HepG2 (cell line): ENCODE results near the gene DENND10. TPM values are rescaled to one million over a fixed set of nuclear protein-coding genes. Genes with fewer than 3 reads are reported as not detected.

ENCODE experiments used
- DPF2 ChIP-seq: sonication (generic); formaldehyde crosslinking; IDR thresholded peaks from 2 replicates; pipeline ENCODE4 v1.4.0; 2020; ENCODE audit warnings: mild to moderate bottlenecking, low read depth, missing genetic modification reagents, borderline replicate concordance
- ESRRA ChIP-seq: sonication (generic); formaldehyde crosslinking; IDR thresholded peaks from 2 replicates; pipeline ENCODE4 v1.5.1; 2020; ENCODE audit warnings: mild to moderate bottlenecking, low read depth, missing genetic modification reagents
- FIP1L1 ChIP-seq: fragments of 200-400 bp; formaldehyde crosslinking; IDR thresholded peaks from 2 replicates; pipeline ENCODE4 v1.6.1; 2018; ENCODE audit warnings: low read depth, mild to moderate bottlenecking, low read length, moderate library complexity, borderline replicate concordance; ENCODE audit not compliant: insufficient read depth
- FLYWCH1 ChIP-seq: sonication (generic); formaldehyde crosslinking; IDR thresholded peaks from 2 replicates; pipeline ENCODE4 v1.8.1; 2023; ENCODE audit warnings: mild to moderate bottlenecking, missing genetic modification reagents
- HDAC6 ChIP-seq: fragments of 200-600 bp; sonication (generic); IDR thresholded peaks from 2 replicates; pipeline ENCODE4 v1.7.0; 2017; ENCODE audit warnings: mild to moderate bottlenecking, antibody characterized with exemption, low read length, low read depth
- KAT8 ChIP-seq: IDR thresholded peaks from 2 replicates; pipeline ENCODE4 v1.6.1; 2016; ENCODE audit warnings: missing genetic modification reagents, missing compliant biosample characterization
- MAZ ChIP-seq, 2 experiments: sonication (generic) in 1 of 2; formaldehyde crosslinking in 1 of 2; IDR thresholded peaks; 2 replicates each; pipeline versions ENCODE4 v1.5.0 to v1.6.1; 2012 to 2020; ENCODE audit warnings: low read depth in 2 of 2, mild to moderate bottlenecking in 2 of 2, borderline replicate concordance in 1 of 2, improper control_type of control experiment in 1 of 2, low read length in 1 of 2, missing genetic modification reagents in 1 of 2, moderate library complexity in 1 of 2
- MBNL3 ChIP-seq: fragments of 250-450 bp; sonication (Bioruptor Pico); conservative IDR thresholded peaks from 2 replicates; pipeline ENCODE4 v1.8.0; 2022; ENCODE audit warnings: mild to moderate bottlenecking, inconsistent platforms
- MTERF4 ChIP-seq: sonication (generic); formaldehyde crosslinking; IDR thresholded peaks from 2 replicates; pipeline ENCODE4 v1.8.0; 2023; ENCODE audit warnings: mild to moderate bottlenecking, missing genetic modification reagents
- MXI1 ChIP-seq: IDR thresholded peaks from 3 replicates; pipeline ENCODE4 v1.6.1; 2012; ENCODE audit warnings: low read depth, low read length, inconsistent platforms, borderline replicate concordance
- NFIB ChIP-seq: sonication (generic); formaldehyde crosslinking; IDR thresholded peaks from 2 replicates; pipeline ENCODE4 v1.9.0; 2021; ENCODE audit warnings: missing genetic modification reagents, mild to moderate bottlenecking, borderline replicate concordance
- NFKBIZ ChIP-seq: IDR thresholded peaks from 2 replicates; pipeline ENCODE4 v1.6.1; 2018; ENCODE audit warnings: missing genetic modification reagents, missing compliant biosample characterization
- RFXAP ChIP-seq: sonication (generic); formaldehyde crosslinking; IDR thresholded peaks from 2 replicates; pipeline ENCODE4 v1.4.0; 2020; ENCODE audit warnings: missing genetic modification reagents, borderline replicate concordance
- SIX4 ChIP-seq: sonication (generic); formaldehyde crosslinking; IDR thresholded peaks from 2 replicates; pipeline ENCODE4 v1.4.0; 2020; ENCODE audit warnings: missing genetic modification reagents
- SSRP1 ChIP-seq: IDR thresholded peaks from 2 replicates; pipeline ENCODE4 v1.6.1; 2016; ENCODE audit warnings: control low read depth
- TMF1 ChIP-seq: sonication (generic); formaldehyde crosslinking; IDR thresholded peaks from 2 replicates; pipeline ENCODE4 v1.8.1; 2022; ENCODE audit warnings: low read depth, missing genetic modification reagents
- WIZ ChIP-seq: sonication (generic); formaldehyde crosslinking; IDR thresholded peaks from 2 replicates; pipeline ENCODE4 v1.5.1; 2020; ENCODE audit warnings: mild to moderate bottlenecking, missing genetic modification reagents
- ZBTB7B ChIP-seq: sonication (generic); formaldehyde crosslinking; IDR thresholded peaks from 2 replicates; pipeline ENCODE4 v1.4.0; 2020; ENCODE audit warnings: missing genetic modification reagents
- ZBTB8A ChIP-seq: sonication (generic); formaldehyde crosslinking; IDR thresholded peaks from 2 replicates; pipeline ENCODE4 v1.4.0; 2020; ENCODE audit warnings: mild to moderate bottlenecking, low read depth, missing genetic modification reagents, borderline replicate concordance
- ZFP36L2 ChIP-seq: sonication (generic); formaldehyde crosslinking; IDR thresholded peaks from 2 replicates; pipeline ENCODE4 v1.4.0; 2020; ENCODE audit warnings: missing genetic modification reagents
- ZNF136 ChIP-seq: sonication (generic); formaldehyde crosslinking; IDR thresholded peaks from 2 replicates; pipeline ENCODE4 v1.8.1; 2022; ENCODE audit warnings: low read depth, mild to moderate bottlenecking, moderate library complexity, missing genetic modification reagents
- ZNF382 ChIP-seq: sonication (generic); formaldehyde crosslinking; IDR thresholded peaks from 2 replicates; pipeline ENCODE4 v1.5.0; 2020; ENCODE audit warnings: missing genetic modification reagents, mild to moderate bottlenecking, borderline replicate concordance
- ZNF547 ChIP-seq: sonication (generic); formaldehyde crosslinking; IDR thresholded peaks from 2 replicates; pipeline ENCODE4 v1.5.1; 2020; ENCODE audit warnings: mild to moderate bottlenecking, missing genetic modification reagents
- ZNF878 ChIP-seq: sonication (generic); formaldehyde crosslinking; IDR thresholded peaks from 2 replicates; pipeline ENCODE4 v1.8.1; 2023; ENCODE audit warnings: mild to moderate bottlenecking, missing genetic modification reagents, moderate library complexity
- polyA plus RNA-seq, 8 experiments: library from polyadenylated mRNA; depleted of rRNA in 3 of 8; stranded (reverse) in 7 of 8; unstranded in 1 of 8; fragments of >200 nt; fragmentation: Illumina TruSeq in 4 of 8; extraction: Trizol in 4 of 8; gene quantifications; 2 replicates each; pipeline versions ENCODE4 v1.2.1 to v1.2.3, GENCODE V29; 2011 to 2016; ENCODE audit warnings: low read depth in 4 of 8, missing spikeins in 1 of 8, mixed read lengths in 1 of 8; ENCODE audit not compliant: insufficient read depth in 1 of 8
- total RNA-seq, 5 experiments: library from RNA; depleted of rRNA; stranded (reverse); fragments of >200 nt; fragmentation: Illumina TruSeq; extraction: Trizol; gene quantifications; 2 replicates each; pipeline ENCODE4 v1.2.3, GENCODE V29; 2016; ENCODE audit warnings: low read depth in 1 of 5
- TF ChIP-seq, protein P1 (sequence below): sonication (generic); formaldehyde crosslinking; IDR thresholded peaks from 2 replicates; pipeline ENCODE4 v1.4.0; 2020; ENCODE audit warnings: mild to moderate bottlenecking, low read depth, missing genetic modification reagents
- TF ChIP-seq, protein P2 (sequence below): sonication (generic); formaldehyde crosslinking; IDR thresholded peaks from 2 replicates; pipeline ENCODE4 v1.5.0; 2020; ENCODE audit warnings: mild to moderate bottlenecking, missing genetic modification reagents, moderate library complexity

DENND10 gene
- total and polyA plus RNA-seq, 2 of the 13 experiments (the other 11 are each of a cell fraction or from before 2014, with no cell fraction given), result 43.7 to 78.8 TPM

DNA sequence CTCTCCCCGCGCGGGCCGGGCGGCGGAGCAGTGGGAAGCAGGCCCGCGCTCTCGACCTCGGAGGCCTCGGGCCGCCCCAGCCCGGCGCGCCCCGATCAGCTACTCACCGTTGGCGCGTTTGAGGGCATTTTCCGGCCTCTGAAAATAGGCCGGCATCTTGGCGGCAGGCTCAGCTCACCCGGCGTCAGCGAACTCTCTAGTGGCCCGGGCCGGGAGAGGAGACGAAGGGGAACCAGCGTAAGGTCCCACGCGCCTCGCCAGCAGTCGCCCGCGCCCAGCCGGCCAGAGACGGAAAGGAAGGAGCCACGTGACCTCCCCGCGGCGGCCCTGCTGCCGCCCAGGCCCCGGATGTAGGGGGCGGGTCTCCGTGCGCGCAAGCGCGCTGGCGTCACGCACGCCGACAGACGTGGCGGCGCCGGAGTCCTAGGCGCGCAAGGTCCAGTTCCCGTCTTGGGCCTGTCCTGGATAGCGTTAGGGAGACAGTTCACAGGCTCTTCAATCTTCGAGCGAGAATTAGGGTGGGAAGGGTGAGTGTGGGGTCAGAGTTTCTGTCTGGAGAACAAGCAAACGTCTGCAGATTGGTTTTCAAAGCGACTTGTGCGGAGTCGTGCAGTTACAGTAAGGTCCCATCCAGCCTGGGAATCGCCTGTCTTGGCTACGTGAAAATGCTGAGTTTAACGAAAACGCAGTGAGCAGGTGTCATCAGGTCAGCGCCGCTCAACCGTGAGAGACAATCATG, 23.2 kb upstream of the DENND10 start, which contains the start of gene EIF3A (continued):
- TF ChIP-seq, protein P1, sequence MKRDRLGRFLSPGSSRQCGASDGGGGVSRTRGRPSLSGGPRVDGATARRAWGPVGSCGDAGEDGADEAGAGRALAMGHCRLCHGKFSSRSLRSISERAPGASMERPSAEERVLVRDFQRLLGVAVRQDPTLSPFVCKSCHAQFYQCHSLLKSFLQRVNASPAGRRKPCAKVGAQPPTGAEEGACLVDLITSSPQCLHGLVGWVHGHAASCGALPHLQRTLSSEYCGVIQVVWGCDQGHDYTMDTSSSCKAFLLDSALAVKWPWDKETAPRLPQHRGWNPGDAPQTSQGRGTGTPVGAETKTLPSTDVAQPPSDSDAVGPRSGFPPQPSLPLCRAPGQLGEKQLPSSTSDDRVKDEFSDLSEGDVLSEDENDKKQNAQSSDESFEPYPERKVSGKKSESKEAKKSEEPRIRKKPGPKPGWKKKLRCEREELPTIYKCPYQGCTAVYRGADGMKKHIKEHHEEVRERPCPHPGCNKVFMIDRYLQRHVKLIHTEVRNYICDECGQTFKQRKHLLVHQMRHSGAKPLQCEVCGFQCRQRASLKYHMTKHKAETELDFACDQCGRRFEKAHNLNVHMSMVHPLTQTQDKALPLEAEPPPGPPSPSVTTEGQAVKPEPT (CRISPR knock-in tag), result no peak
- TF ChIP-seq SIX4 (CRISPR knock-in tag) (peak; percentile 56; the same call in 1 of the 2 replicates), RFXAP (CRISPR knock-in tag) (0 out of 2 replicates have a peak, but pooled peaks have one; percentile 30), ZFP36L2 (CRISPR knock-in tag) (0 out of 2 replicates have a peak, but pooled peaks have one; percentile 53), WIZ (no peak), MBNL3 (no peak), NFKBIZ (CRISPR knock-in tag) (no peak), ZBTB8A (no peak), TMF1 (CRISPR knock-in tag) (peak; percentile 76), ZNF547 (CRISPR knock-in tag) (peak; percentile 94), ZNF382 (CRISPR knock-in tag) (no peak), DPF2 (CRISPR knock-in tag) (no peak), MTERF4 (CRISPR knock-in tag) (no peak), ESRRA (no peak), MXI1 (peak; percentile 85), FLYWCH1 (no peak), HDAC6 (no peak), KAT8 (CRISPR knock-in tag) (peak; percentile 85), NFIB (no peak), MAZ (IDR thresholded peaks at IDR 0.05; ENCODE audit: borderline replicate concordance, low read depth, low read length) (no peak), MAZ (CRISPR knock-in tag; IDR thresholded peaks at IDR 0.05; ENCODE audit: low read depth) (peak; percentile 75), SSRP1 (CRISPR knock-in tag) (no peak; the same call in 1 of the 2 replicates), ZNF136 (CRISPR knock-in tag) (no peak), ZBTB7B (0 out of 2 replicates have a peak, but pooled peaks have one; percentile 11), ZNF878 (CRISPR knock-in tag) (peak; percentile 66; the same call in 1 of the 2 replicates), FIP1L1 (0 out of 2 replicates have a peak, but pooled peaks have one; percentile 47)
- TF ChIP-seq, protein P2, sequence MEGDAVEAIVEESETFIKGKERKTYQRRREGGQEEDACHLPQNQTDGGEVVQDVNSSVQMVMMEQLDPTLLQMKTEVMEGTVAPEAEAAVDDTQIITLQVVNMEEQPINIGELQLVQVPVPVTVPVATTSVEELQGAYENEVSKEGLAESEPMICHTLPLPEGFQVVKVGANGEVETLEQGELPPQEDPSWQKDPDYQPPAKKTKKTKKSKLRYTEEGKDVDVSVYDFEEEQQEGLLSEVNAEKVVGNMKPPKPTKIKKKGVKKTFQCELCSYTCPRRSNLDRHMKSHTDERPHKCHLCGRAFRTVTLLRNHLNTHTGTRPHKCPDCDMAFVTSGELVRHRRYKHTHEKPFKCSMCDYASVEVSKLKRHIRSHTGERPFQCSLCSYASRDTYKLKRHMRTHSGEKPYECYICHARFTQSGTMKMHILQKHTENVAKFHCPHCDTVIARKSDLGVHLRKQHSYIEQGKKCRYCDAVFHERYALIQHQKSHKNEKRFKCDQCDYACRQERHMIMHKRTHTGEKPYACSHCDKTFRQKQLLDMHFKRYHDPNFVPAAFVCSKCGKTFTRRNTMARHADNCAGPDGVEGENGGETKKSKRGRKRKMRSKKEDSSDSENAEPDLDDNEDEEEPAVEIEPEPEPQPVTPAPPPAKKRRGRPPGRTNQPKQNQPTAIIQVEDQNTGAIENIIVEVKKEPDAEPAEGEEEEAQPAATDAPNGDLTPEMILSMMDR, result peak; percentile 5; the same call in 1 of the 2 replicates
